Ureter (tissue), 1 donor: ENCODE results near the gene ATP1A3. TPM values are rescaled to one million over a fixed set of nuclear protein-coding genes. Genes with fewer than 3 reads are reported as not detected.

ENCODE experiments used
- total RNA-seq: library from RNA; stranded (reverse); gene quantifications from one replicate; pipeline ENCODE4 v1.2.4, GENCODE V29; 2023
- donor health status: DM: yes; HTN: yes; CAD: no.

The ATP1A3 gene
- total RNA-seq, 1 donor from 2014 or later, result 0.52 TPM

Other genes starting within 250 kb of the ATP1A3 start
- 0.86 TPM for gene CEACAM6, start 238.7 kb downstream of the ATP1A3 start, total RNA-seq
- gene CEACAM3, start 197.6 kb downstream of the ATP1A3 start, total RNA-seq, result not detected
- gene LYPD4, start 149.5 kb downstream of the ATP1A3 start, total RNA-seq, result not detected
- gene DMRTC2, start 149.2 kb downstream of the ATP1A3 start, total RNA-seq, result not detected
- 1,844 TPM for gene RPS19, start 134.0 kb downstream of the ATP1A3 start, total RNA-seq
- gene CD79A, start 117.0 kb downstream of the ATP1A3 start, total RNA-seq, result 3.7 TPM
- 120 TPM for gene ARHGEF1, start 111.0 kb downstream of the ATP1A3 start, total RNA-seq
- 0.36 TPM for gene ERFL, start 65.8 kb downstream of the ATP1A3 start, total RNA-seq
- gene RABAC1, start 34.9 kb downstream of the ATP1A3 start, total RNA-seq, result 87.1 TPM
- 6.9 TPM for gene GRIK5, start 76.0 kb upstream of the ATP1A3 start, total RNA-seq
- gene ZNF574, start 81.9 kb upstream of the ATP1A3 start, total RNA-seq, result 18.7 TPM
- gene POU2F2, start 138.2 kb upstream of the ATP1A3 start, total RNA-seq, result 5.3 TPM
- gene DEDD2, start 223.4 kb upstream of the ATP1A3 start, total RNA-seq, result 24.7 TPM
- gene ZNF526, start 226.1 kb upstream of the ATP1A3 start, total RNA-seq, result 13.2 TPM
- gene GSK3A, start 248.4 kb upstream of the ATP1A3 start, total RNA-seq, result 36.4 TPM